ENCODE results near the gene SNX5.

DNA sequence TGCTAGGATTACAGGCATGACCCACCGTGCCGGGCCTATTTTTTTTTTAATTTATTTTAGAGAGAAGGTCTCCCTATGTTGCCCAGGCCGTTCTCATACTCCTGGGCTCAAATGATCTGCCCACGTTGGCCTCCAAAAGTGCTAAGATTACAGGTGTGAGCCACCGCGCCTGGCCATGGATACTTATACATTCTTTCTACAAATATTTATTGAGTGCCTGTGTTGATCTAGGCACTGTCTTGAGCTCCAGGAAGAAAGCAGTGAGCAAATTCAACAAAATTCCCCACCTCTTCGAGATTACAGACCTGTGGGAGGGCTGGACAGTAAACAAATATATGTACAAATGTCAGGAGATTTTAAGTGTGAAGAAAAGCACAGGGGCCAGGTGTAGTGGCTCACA is 38.1 kb upstream of the SNX5 start:
- TF ChIP-seq, protein P1, sequence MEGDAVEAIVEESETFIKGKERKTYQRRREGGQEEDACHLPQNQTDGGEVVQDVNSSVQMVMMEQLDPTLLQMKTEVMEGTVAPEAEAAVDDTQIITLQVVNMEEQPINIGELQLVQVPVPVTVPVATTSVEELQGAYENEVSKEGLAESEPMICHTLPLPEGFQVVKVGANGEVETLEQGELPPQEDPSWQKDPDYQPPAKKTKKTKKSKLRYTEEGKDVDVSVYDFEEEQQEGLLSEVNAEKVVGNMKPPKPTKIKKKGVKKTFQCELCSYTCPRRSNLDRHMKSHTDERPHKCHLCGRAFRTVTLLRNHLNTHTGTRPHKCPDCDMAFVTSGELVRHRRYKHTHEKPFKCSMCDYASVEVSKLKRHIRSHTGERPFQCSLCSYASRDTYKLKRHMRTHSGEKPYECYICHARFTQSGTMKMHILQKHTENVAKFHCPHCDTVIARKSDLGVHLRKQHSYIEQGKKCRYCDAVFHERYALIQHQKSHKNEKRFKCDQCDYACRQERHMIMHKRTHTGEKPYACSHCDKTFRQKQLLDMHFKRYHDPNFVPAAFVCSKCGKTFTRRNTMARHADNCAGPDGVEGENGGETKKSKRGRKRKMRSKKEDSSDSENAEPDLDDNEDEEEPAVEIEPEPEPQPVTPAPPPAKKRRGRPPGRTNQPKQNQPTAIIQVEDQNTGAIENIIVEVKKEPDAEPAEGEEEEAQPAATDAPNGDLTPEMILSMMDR (IDR thresholded peaks at IDR 0.05), result no peak
- TF ChIP-seq POLR2AphosphoS5 (IDR thresholded peaks at IDR 0.05) (no peak), EP300 (IDR thresholded peaks at IDR 0.05) (no peak), POLR2A (IDR thresholded peaks at IDR 0.05) (no peak)

Measured in suprapubic skin (tissue), 4 donors.